Esophagus squamous epithelium (tissue), 5 donors: ENCODE measurements around the gene IGLL5. TPM values are rescaled to one million over a fixed set of nuclear protein-coding genes. Genes with fewer than 3 reads are reported as not detected.
A peak's percentile ranks its signal among the peaks of the same experiment; 100 is the strongest.

ENCODE experiments used
- DNase-seq: peaks from one replicate; lab custom pipeline; 2025; lab: John Stamatoyannopoulos, UW
- H3K27ac ChIP-seq, 4 donors: fragments of 200-600 bp; sonication (generic); one replicate each; pipeline ENCODE4 v1.5.1; 2016 to 2019; ENCODE audit warnings: mild to moderate bottlenecking in 1 of 4
- H3K27me3 ChIP-seq, 4 donors: fragments of 200-600 bp; sonication (generic); 1 replicate in 3 of 4; 2 replicates in 1 of 4; pipeline versions ENCODE4 v1.5.1 to v1.6.0; 2017 to 2021; ENCODE audit warnings: antibody characterized with exemption in 1 of 4
- H3K36me3 ChIP-seq, 3 donors: fragments of 200-600 bp; sonication (generic); one replicate each; pipeline ENCODE4 v1.5.1; 2016 to 2019
- H3K4me1 ChIP-seq, 3 donors: fragments of 200-600 bp; sonication (generic); one replicate each; pipeline ENCODE4 v1.5.1; 2017 to 2019
- H3K4me3 ChIP-seq, 4 donors: fragments of 200-600 bp; sonication (generic); 1 replicate in 3 of 4; 2 replicates in 1 of 4; pipeline ENCODE4 v1.5.1; 2016 to 2019; ENCODE audit warnings: mild to moderate bottlenecking in 2 of 4, moderate library complexity in 1 of 4
- H3K9me3 ChIP-seq, 3 donors: fragments of 200-600 bp; sonication (generic); one replicate each; pipeline ENCODE4 v1.5.1; 2016 to 2019
- CTCF ChIP-seq, 6 experiments: fragments of 450-650 bp in 4 of 6; fragments of 200-600 bp in 2 of 6; sonication (generic) in 2 of 6; IDR thresholded peaks; one replicate each; pipeline ENCODE4 v1.5.1; 2016 to 2019; ENCODE audit warnings: antibody characterized with exemption in 6 of 6, mild to moderate bottlenecking in 4 of 6, moderate library complexity in 4 of 6
- POLR2A ChIP-seq, 4 donors: fragments of 450-650 bp; IDR thresholded peaks; one replicate each; pipeline ENCODE4 v1.6.1; 2017; ENCODE audit warnings: antibody characterized with exemption in 4 of 4, mild to moderate bottlenecking in 4 of 4, moderate library complexity in 3 of 4
- WGBS, 2 donors: methylation state at CpG; one replicate each; pipeline ENCODE4 v1.1.5; 2018; 5-methylcytosine and 5-hydroxymethylcytosine counted together
- intact Hi-C: fragments of 100-400 bp; cut with DNase I; formaldehyde crosslinking; loops from one replicate; pipeline ENCODE4 v1.15.0; 2022
- total RNA-seq, 4 donors: library from RNA; depleted of rRNA; stranded (reverse); fragments of >200 nt; gene quantifications; one replicate each; pipeline ENCODE4 v1.1.0, GENCODE V29; 2016
- donor health status: DM: yes; HTN: yes; CAD: no.

Gene IGLL5
- total RNA-seq, 4 donors from 2014 or later: 5.0 to 20.7 TPM; not detected in 2

GRCh38 chr22:22858559-22858937 lies 29.1 kb upstream of the IGLL5 start:
- H3K9me3 ChIP-seq: no peaks in the 10 kb centered on the region
- WGBS, 2 donors: 78% methylated on average over 2 of the region's 2 CpGs; no CpG with 5 or more reads in 1 of the 2 donors
- intact Hi-C loops: no loop called here

GRCh38 chr22:22863001-22863400 lies 24.6 kb upstream of the IGLL5 start:
- intact Hi-C loops: no loop called here
- no peak overlapping the region for H3K4me3 ChIP-seq
- peaks cover 0 to 27% (median 0%) of the 10 kb centered on the region in 4 donors for H3K27me3 ChIP-seq
- DNase-seq: no peak
- no peaks in the 10 kb centered on the region for H3K36me3 ChIP-seq
- H3K27ac ChIP-seq: no peak overlapping the region
- 77 to 85% methylated on average over 2 of the region's 2 CpGs for WGBS, 2 donors
- H3K4me1 ChIP-seq: peaks cover 0 to 17% (median 0%) of the 10 kb centered on the region in 3 donors
- TF ChIP-seq POLR2A (IDR thresholded peaks at IDR 0.05) (no peak), CTCF (IDR thresholded peaks at IDR 0.05) (no peak)
- no peaks in the 10 kb centered on the region for H3K9me3 ChIP-seq

More at GRCh38 chr22:22858559-22858937, 29.1 kb upstream of the IGLL5 start:
- peaks cover 0 to 55% (median 0%) of the 10 kb centered on the region in 4 donors for H3K27me3 ChIP-seq
- H3K4me1 ChIP-seq: no peaks in the 10 kb centered on the region
- H3K36me3 ChIP-seq: no peaks in the 10 kb centered on the region
- TF ChIP-seq CTCF (IDR thresholded peaks at IDR 0.05) (no peak), POLR2A (IDR thresholded peaks at IDR 0.05) (no peak)
- no peak for DNase-seq
- no peak overlapping the region for H3K27ac ChIP-seq
- H3K4me3 ChIP-seq: no peak overlapping the region

GRCh38 chr22:22865311-22866072 lies 22.1 kb upstream of the IGLL5 start:
- peaks cover 0 to 26% (median 0%) of the 10 kb centered on the region in 4 donors for H3K27me3 ChIP-seq
- WGBS, 2 donors: 32 to 52% methylated on average over 5 of the region's 5 CpGs
- peak overlapping the region in 1 of 4 donors; percentile 10 for H3K27ac ChIP-seq
- intact Hi-C loops: no loop called here
- H3K4me1 ChIP-seq: peaks cover 0 to 17% (median 0%) of the 10 kb centered on the region in 3 donors
- no peaks in the 10 kb centered on the region for H3K9me3 ChIP-seq
- H3K36me3 ChIP-seq: no peaks in the 10 kb centered on the region
- H3K4me3 ChIP-seq: no peak overlapping the region
- no peak for DNase-seq
- TF ChIP-seq POLR2A (IDR thresholded peaks at IDR 0.05): no peak
- no peak for TF ChIP-seq CTCF (IDR thresholded peaks at IDR 0.05)

- intact Hi-C loops: no loop called here
- WGBS, 2 donors: 38 to 45% methylated on average over 7 to 8 of the region's 8 CpGs
- Histone ChIP-seq H3K4me3 (no peak overlapping the region), H3K9me3 (no peaks in the 10 kb centered on the region), H3K4me1 (peaks cover 0 to 17% (median 0%) of the 10 kb centered on the region in 3 donors), H3K27ac (peak overlapping the region in 1 of 4 donors; percentile 40), H3K36me3 (no peaks in the 10 kb centered on the region), H3K27me3 (peaks cover 0 to 36% (median 0%) of the 10 kb centered on the region in 4 donors)
- TF ChIP-seq CTCF (IDR thresholded peaks at IDR 0.05): no peak
- no peak for TF ChIP-seq POLR2A (IDR thresholded peaks at IDR 0.05)
- DNase-seq: no peak
These were observed 21.1 kb upstream of the IGLL5 start for GRCh38 chr22:22866381-22867111.
